K562 (cell line): ENCODE measurements around the gene ARFGEF3. TPM values are rescaled to one million over a fixed set of nuclear protein-coding genes. Genes with fewer than 3 reads are reported as not detected.

ENCODE experiments used
- ATAC-seq: fragments of 200-7000 bp; cut with Tn5 transposase; 3 replicates; pipeline ENCODE4 v1.9.1; 2020; ENCODE audit warnings: moderate library complexity
- BruUV-seq: library from RNA; stranded (reverse); fragments of 400-500 nt; replicated peaks from 2 replicates; lab custom pipeline; 2021; lab: Mats Ljungman, UMichigan
- CTCF ChIA-PET: fragments of 300-600 bp; formaldehyde crosslinking; extraction: SDS; loops from one replicate; lab custom pipeline; 2021; ENCODE audit warnings: low intra/inter-chr PET ratio; lab: Yijun Ruan, JAX
- POLR2A ChIA-PET: fragments of 300-600, 350-650 bp; sonication (Branson Sonifier 250); formaldehyde crosslinking; extraction: SDS; loops from one replicate; lab custom pipeline; 2021; ENCODE audit warnings: antibody characterized with exemption, inconsistent platforms; lab: Yijun Ruan, JAX
- DNase-seq, 4 experiments: peaks; one replicate each; pipeline versions ENCODE4 v3.0.0 to v3.0.0-alpha.2; 2011 to 2018; ENCODE audit warnings: low spot score in 3 of 4, mixed read lengths in 3 of 4; ENCODE audit errors: extremely low read depth in 1 of 4
- FAIRE-seq: peaks from 2 replicates; lab custom pipeline; 2011; peaks lifted over from hg19 to GRCh38; lab: Jason Lieb, UNC
- H2AFZ ChIP-seq: 2 replicates; pipeline ENCODE4 v1.6.0; 2011; ENCODE audit warnings: low read depth, low read length, control low read depth, inconsistent platforms
- H3K27ac ChIP-seq: fragments of 200-600 bp; 3 replicates; pipeline ENCODE4 v1.8.0; 2011; ENCODE audit warnings: low read depth, mild to moderate bottlenecking, control low read depth, inconsistent platforms, low read length, moderate library complexity, mixed read lengths; ENCODE audit errors: extremely low read depth
- H3K27me3 ChIP-seq, 2 experiments: fragments of 300-600 bp in 1 of 2; 2 replicates in 1 of 2; 3 replicates in 1 of 2; pipeline versions ENCODE4 v1.6.0 to v1.8.0; 2011; ENCODE audit warnings: inconsistent platforms in 2 of 2, low read length in 2 of 2, mild to moderate bottlenecking in 1 of 2, mixed read lengths in 1 of 2, moderate library complexity in 1 of 2; ENCODE audit not compliant: control insufficient read depth in 2 of 2, insufficient read depth in 2 of 2
- H3K36me3 ChIP-seq: fragments of 300-600 bp; 3 replicates; pipeline ENCODE4 v1.8.0; 2011; ENCODE audit warnings: mild to moderate bottlenecking, low read length, inconsistent platforms; ENCODE audit not compliant: control insufficient read depth, insufficient read depth
- H3K4me1 ChIP-seq, 2 experiments: fragments of 200-600 bp in 1 of 2; replicated peaks in 1 of 2; 2 replicates in 1 of 2; 3 replicates in 1 of 2; pipeline versions ENCODE4 v1.5.1 to v1.8.0; 2011; ENCODE audit warnings: inconsistent platforms in 2 of 2, low read length in 2 of 2, mild to moderate bottlenecking in 1 of 2, mixed read lengths in 1 of 2, moderate library complexity in 1 of 2; ENCODE audit not compliant: control insufficient read depth in 2 of 2, insufficient read depth in 2 of 2
- H3K4me2 ChIP-seq: 2 replicates; pipeline ENCODE4 v1.6.1; 2011; ENCODE audit warnings: low read length, control low read depth, inconsistent platforms, mixed read lengths; ENCODE audit not compliant: insufficient read depth
- H3K4me3 ChIP-seq: fragments of 200-600 bp; sonication (generic), shearing (Covaris generic); 2 replicates; pipeline ENCODE4 v1.5.1; 2016; ENCODE audit warnings: control low read depth, inconsistent platforms
- H3K79me2 ChIP-seq: fragments of 200-600 bp; 3 replicates; pipeline ENCODE4 v1.8.0; 2011; ENCODE audit warnings: low read length, inconsistent platforms; ENCODE audit not compliant: control insufficient read depth, insufficient read depth
- H3K9ac ChIP-seq, 2 experiments: 2 replicates each; pipeline versions ENCODE4 v1.6.0 to v1.6.1; 2011; ENCODE audit warnings: low read depth in 2 of 2, low read length in 2 of 2, control low read depth in 1 of 2, inconsistent platforms in 1 of 2, mild to moderate bottlenecking in 1 of 2, mixed read lengths in 1 of 2; ENCODE audit not compliant: insufficient read depth in 1 of 2
- H3K9me1 ChIP-seq: one replicate; pipeline ENCODE4 v1.6.0; 2011; ENCODE audit warnings: inconsistent platforms, mild to moderate bottlenecking, low read length, moderate library complexity; ENCODE audit not compliant: control insufficient read depth, insufficient read depth
- H3K9me3 ChIP-seq: replicated peaks from 2 replicates; pipeline ENCODE4 v1.5.1; 2011; ENCODE audit warnings: low read depth, low read length, inconsistent platforms; ENCODE audit not compliant: control insufficient read depth, insufficient read depth
- H4K20me1 ChIP-seq: replicated peaks from 2 replicates; pipeline ENCODE4 v1.6.1; 2011; ENCODE audit warnings: low read length, inconsistent platforms, mixed read lengths; ENCODE audit not compliant: control insufficient read depth, insufficient read depth
- C11orf30 ChIP-seq: fragments of 450-650 bp; IDR thresholded peaks from 2 replicates; pipeline ENCODE4 v1.6.1; 2016; ENCODE audit warnings: low read depth, mild to moderate bottlenecking
- CEBPB ChIP-seq: fragments of 450-650 bp; IDR thresholded peaks from 2 replicates; pipeline ENCODE4 v1.6.1; 2016; ENCODE audit warnings: missing genetic modification characterization, missing compliant biosample characterization
- CEBPG ChIP-seq, 3 experiments: fragments of 200-800 bp in 1 of 3; sonication (Bioruptor generic) in 1 of 3; sonication (generic) in 1 of 3; formaldehyde crosslinking in 1 of 3; IDR thresholded peaks in 2 of 3; conservative IDR thresholded peaks in 1 of 3; 2 replicates each; pipeline versions ENCODE4 v1.6.1 to v1.8.0; 2016 to 2022; ENCODE audit warnings: missing compliant biosample characterization in 2 of 3, missing genetic modification characterization in 2 of 3, mild to moderate bottlenecking in 1 of 3, missing genetic modification reagents in 1 of 3
- EHMT2 ChIP-seq: fragments of 450-650 bp; IDR thresholded peaks from 2 replicates; pipeline ENCODE4 v1.6.1; 2018; ENCODE audit warnings: antibody characterized with exemption
- HDAC8 ChIP-seq: fragments of 450-650 bp; IDR thresholded peaks from 2 replicates; pipeline ENCODE4 v1.6.1; 2016; ENCODE audit warnings: mild to moderate bottlenecking, missing genetic modification characterization, moderate library complexity, missing compliant biosample characterization
- MAFF ChIP-seq: IDR thresholded peaks from 2 replicates; pipeline ENCODE4 v1.6.1; 2012; ENCODE audit warnings: low read length, improper control_type of control experiment
- MAFG ChIP-seq: fragments of 450-650 bp; conservative IDR thresholded peaks from 2 replicates; pipeline ENCODE4 v1.6.1; 2016; ENCODE audit warnings: missing genetic modification characterization, missing compliant biosample characterization
- MAFK ChIP-seq: IDR thresholded peaks from 2 replicates; pipeline ENCODE4 v1.6.1; 2011; ENCODE audit warnings: low read length, improper control_type of control experiment
- MCM3 ChIP-seq: fragments of 450-650 bp; IDR thresholded peaks from 2 replicates; pipeline ENCODE4 v1.6.1; 2016
- POU5F1 ChIP-seq: fragments of 150-350 bp; IDR thresholded peaks from 2 replicates; pipeline ENCODE4 v1.6.1; 2014; ENCODE audit warnings: borderline replicate concordance, low read length, low read depth, mild to moderate bottlenecking; ENCODE audit not compliant: partially characterized antibody
- PURB ChIP-seq: sonication (generic); formaldehyde crosslinking; IDR thresholded peaks from 2 replicates; pipeline ENCODE4 v1.9.0; 2021; ENCODE audit warnings: low read depth, mild to moderate bottlenecking, missing genetic modification reagents
- SAP30 ChIP-seq: fragments of 200-600 bp; sonication (generic); IDR thresholded peaks from 2 replicates; pipeline ENCODE4 v1.6.1; 2012; ENCODE audit warnings: borderline replicate concordance, low read depth, mild to moderate bottlenecking, moderate library complexity, low read length, control low read depth, inconsistent platforms; ENCODE audit not compliant: insufficient read depth, poor library complexity, severe bottlenecking
- TAF15 ChIP-seq: fragments of 200-400 bp; formaldehyde crosslinking; IDR thresholded peaks from 2 replicates; pipeline ENCODE4 v1.6.1; 2017; ENCODE audit warnings: mild to moderate bottlenecking, low read depth, low read length, moderate library complexity
- ZNF212 ChIP-seq: fragments of 450-650 bp; formaldehyde crosslinking; IDR thresholded peaks from 2 replicates; pipeline ENCODE4 v1.4.0; 2020; ENCODE audit warnings: mild to moderate bottlenecking
- ZNF253 ChIP-seq: fragments of 250-450 bp; sonication (Bioruptor Pico); conservative IDR thresholded peaks from 2 replicates; pipeline ENCODE4 v1.6.1; 2021; ENCODE audit warnings: mild to moderate bottlenecking
- ZNF311 ChIP-seq: fragments of 250-450 bp; sonication (Bioruptor Pico); IDR thresholded peaks from 2 replicates; pipeline ENCODE4 v1.4.0; 2020; ENCODE audit warnings: mild to moderate bottlenecking, moderate library complexity
- ZNF316 ChIP-seq: fragments of 450-650 bp; IDR thresholded peaks from 2 replicates; pipeline ENCODE4 v1.6.1; 2016
- ZNF717 ChIP-seq: fragments of 250-450 bp; sonication (Bioruptor Pico); IDR thresholded peaks from 2 replicates; pipeline ENCODE4 v1.5.0; 2021
- WGBS: fragments of 100-300 bp; shearing (Covaris generic); methylation state at CpG from one replicate; pipeline ENCODE4 v1.1.6; 2016; ENCODE audit warnings: low coverage, mixed read lengths; ENCODE audit not compliant: insufficient coverage; ENCODE audit errors: missing lambda C conversion rate; 5-methylcytosine and 5-hydroxymethylcytosine counted together
- in situ Hi-C: fragments of 300-500 bp; cut with MboI; formaldehyde crosslinking; loops from 4 replicates; pipeline ENCODE4 v1.15.0; 2018; ENCODE audit warnings: inconsistent platforms, mixed read lengths
- intact Hi-C: fragments of 100-400 bp; cut with micrococcal nuclease; formaldehyde crosslinking; loops from 2 replicates; pipeline ENCODE4 v1.14.2; 2022
- polyA plus RNA-seq, 8 experiments: library from polyadenylated mRNA; depleted of rRNA in 4 of 8; stranded (reverse) in 5 of 8; unstranded in 3 of 8; fragments of >200 nt; fragmentation: Nextera tagmentation in 2 of 8; fragmentation: Illumina TruSeq in 1 of 8; extraction: Ambion mirVana in 2 of 8; extraction: Trizol in 1 of 8; gene quantifications; 2 replicates each; pipeline versions ENCODE4 v1.2.1 to v1.2.3, GENCODE V29; 2011 to 2014; ENCODE audit warnings: inconsistent platforms in 1 of 8, missing spikeins in 1 of 8
- total RNA-seq, 7 experiments: library from RNA; depleted of rRNA in 6 of 7; stranded (reverse); fragments of >200 nt in 6 of 7; fragmentation: Illumina TruSeq in 2 of 7; extraction: Trizol in 2 of 7; gene quantifications; 2 replicates each; pipeline versions ENCODE4 v1.2.1 to v1.2.3, GENCODE V29; 2011 to 2021; ENCODE audit warnings: low replicate concordance in 1 of 7

Gene ARFGEF3
- total and polyA plus RNA-seq, 9 of the 15 experiments (the other 6 are each of a cell fraction or from before 2014, with no cell fraction given), result under 0.01 to 0.02 TPM; not detected in 7

- Histone ChIP-seq H3K36me3 (no peaks in the 10 kb centered on the region), H3K9me3 (no peaks in the 10 kb centered on the region), H3K27ac (no peak overlapping the region), H3K4me1 (no peaks in the 10 kb centered on the region), H3K9me1 (no peaks in the 10 kb centered on the region), H3K27me3 (peaks cover 5 to 20% of the 10 kb centered on the region in 2 experiments; a peak in 3 of 5 replicates), H3K9ac (no peak overlapping the region), H3K4me3 (no peak overlapping the region), H4K20me1 (no peaks in the 10 kb centered on the region), H3K4me2 (no peak overlapping the region), H2AFZ (no peak overlapping the region), H3K79me2 (no peaks in the 10 kb centered on the region)
- intact Hi-C loops (no loop called here), in situ Hi-C loops (no loop called here)
- WGBS, result 0% methylated on average over 7 of the region's 7 CpGs
- no peak for TF ChIP-seq ZNF717 (CRISPR knock-in tag)
- TF ChIP-seq ZNF311 (CRISPR knock-in tag), result no peak
- peak; percentile 69 for TF ChIP-seq MAFK
- peak; percentile 86 for TF ChIP-seq ZNF316
- no peak for TF ChIP-seq ZNF253
- peak; percentile 68; the same call in 1 of the 2 replicates for TF ChIP-seq C11orf30
- TF ChIP-seq MAFG (tag), result peak; percentile 52; the same call in 1 of the 2 replicates
- TF ChIP-seq TAF15, result no peak
- TF ChIP-seq EHMT2, result no peak
- TF ChIP-seq HDAC8 (tag), result no peak
- no peak for TF ChIP-seq MCM3
- no peak for TF ChIP-seq CEBPG (CRISPR knock-in tag; IDR thresholded peaks at IDR 0.05)
- peak in 1 of 2 experiments; percentile 31; a peak in 2 of 4 replicates for TF ChIP-seq CEBPG (tag; conservative IDR thresholded peaks at IDR 0.05 in 1 of 2, IDR thresholded peaks at IDR 0.05 in 1 of 2)
- no peak for TF ChIP-seq POU5F1
- 0 out of 2 replicates have a peak, but pooled peaks have one; percentile 18 for TF ChIP-seq CEBPB (tag)
- no peak for TF ChIP-seq ZNF212 (CRISPR knock-in tag)
- TF ChIP-seq PURB (CRISPR knock-in tag), result no peak
- TF ChIP-seq MAFF, result peak; percentile 61
- no peak for TF ChIP-seq SAP30
- FAIRE-seq (no peak), DNase-seq (no peak), ATAC-seq (no peak)
- BruUV-seq, result no TSS peak
- ChIA-PET CTCF (no interaction called here), POLR2A (interaction anchor here (0.6 to 1.6 kb wide), 4 partner anchors 10 to 620 kb away, joined by 3 to 6 read pairs (median 4); no protein-coding TSS in a partner anchor)
Observed at GRCh38 chr6:138318741-138319375, 157.1 kb downstream of the ARFGEF3 start.
